OCI-LY1 (cell line): ENCODE results near the gene GPR183.

Source experiments
- H2AFZ ChIP-seq: fragments of 200-600 bp; sonication (generic), shearing (Covaris generic); 2 replicates; pipeline ENCODE4 v1.6.0; 2014; ENCODE audit warnings: antibody characterized with exemption, mild to moderate bottlenecking, low read length
- H3F3A ChIP-seq: fragments of 200-600 bp; sonication (generic), shearing (Covaris generic); 2 replicates; pipeline ENCODE4 v1.6.0; 2014; ENCODE audit warnings: mild to moderate bottlenecking, antibody characterized with exemption, low read length, moderate library complexity; ENCODE audit not compliant: insufficient read depth
- H3K27ac ChIP-seq: fragments of 200-600 bp; sonication (generic); 2 replicates; pipeline ENCODE4 v1.5.1; 2014; ENCODE audit warnings: low read length, mixed run types, mild to moderate bottlenecking, low read depth; ENCODE audit not compliant: poor library complexity, severe bottlenecking
- H3K27me3 ChIP-seq: fragments of 200-600 bp; sonication (generic); 2 replicates; pipeline ENCODE4 v1.6.0; 2014; ENCODE audit warnings: antibody characterized with exemption, mild to moderate bottlenecking, low read length, moderate library complexity; ENCODE audit not compliant: insufficient read depth
- H3K36me3 ChIP-seq: fragments of 200-600 bp; sonication (generic); 2 replicates; pipeline ENCODE4 v1.6.1; 2014; ENCODE audit warnings: mild to moderate bottlenecking, antibody characterized with exemption, low read length, moderate library complexity, mixed read lengths; ENCODE audit not compliant: insufficient read depth
- H3K4me1 ChIP-seq: fragments of 200-600 bp; sonication (generic); 2 replicates; pipeline ENCODE4 v1.5.1; 2014; ENCODE audit warnings: mild to moderate bottlenecking, low read length, moderate library complexity; ENCODE audit not compliant: insufficient read depth, severe bottlenecking
- H3K4me2 ChIP-seq: fragments of 200-600 bp; sonication (generic), shearing (Covaris generic); 2 replicates; pipeline ENCODE4 v1.6.1; 2014; ENCODE audit warnings: low read length
- H3K4me3 ChIP-seq: fragments of 200-600 bp; sonication (generic); 2 replicates; pipeline ENCODE4 v1.5.1; 2014; ENCODE audit warnings: low read length, low read depth, mild to moderate bottlenecking, mixed read lengths; ENCODE audit not compliant: poor library complexity, severe bottlenecking
- H3K79me2 ChIP-seq: fragments of 200-600 bp; shearing (Covaris generic); 2 replicates; pipeline ENCODE4 v1.6.1; 2016; ENCODE audit warnings: mixed run types, low read length, mixed read lengths; ENCODE audit not compliant: insufficient read depth
- H3K9ac ChIP-seq: fragments of 200-600 bp; sonication (generic), shearing (Covaris generic); 2 replicates; pipeline ENCODE4 v1.6.1; 2014; ENCODE audit warnings: mild to moderate bottlenecking, low read length, mixed read lengths
- H3K9me2 ChIP-seq: fragments of 200-600 bp; sonication (generic), shearing (Covaris generic); 2 replicates; pipeline ENCODE4 v1.6.1; 2014; ENCODE audit warnings: low read depth, mild to moderate bottlenecking, low read length, mixed read lengths
- H3K9me3 ChIP-seq: fragments of 200-600 bp; shearing (Covaris generic); 2 replicates; pipeline ENCODE4 v1.6.1; 2014; ENCODE audit warnings: low read length, mixed read lengths
- H4K20me1 ChIP-seq: fragments of 200-600 bp; sonication (generic), shearing (Covaris generic); 2 replicates; pipeline ENCODE4 v1.6.0; 2016; ENCODE audit warnings: mild to moderate bottlenecking, low read length; ENCODE audit not compliant: insufficient read depth
- CTCF ChIP-seq: fragments of 200-600 bp; sonication (generic), shearing (Covaris generic); IDR thresholded peaks from 2 replicates; pipeline ENCODE4 v1.5.1; 2017; ENCODE audit warnings: mild to moderate bottlenecking, antibody characterized with exemption, low read length, moderate library complexity, mixed read lengths
- EZH2 ChIP-seq: fragments of 200-600 bp; sonication (generic), shearing (Covaris generic); IDR thresholded peaks from 2 replicates; pipeline ENCODE4 v1.8.0; 2017; ENCODE audit warnings: borderline replicate concordance, mixed run types, mild to moderate bottlenecking, antibody characterized with exemption, low read length, moderate library complexity, mixed read lengths

Gene GPR183

DNA sequence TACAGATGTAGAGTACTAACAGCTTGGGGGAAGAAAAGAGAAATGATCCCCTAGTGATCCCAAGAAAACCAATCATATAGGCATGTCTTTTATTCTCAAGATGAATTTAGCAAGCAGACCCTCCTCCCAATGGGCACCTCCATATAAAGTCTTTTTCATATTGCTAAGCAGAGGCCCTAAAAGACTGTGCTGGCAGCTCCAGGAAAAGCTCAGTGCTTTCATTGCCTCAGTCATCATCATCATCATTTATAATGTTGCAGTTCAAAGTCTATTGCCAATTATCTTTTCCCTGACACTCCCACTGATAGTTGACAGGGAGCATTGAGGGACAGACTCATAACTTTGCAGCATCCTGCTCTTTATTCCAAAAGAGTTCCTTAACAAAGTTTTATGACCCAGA is 13.0 kb downstream of the GPR183 start:
- peaks cover 66% of the 10 kb centered on the region for H3K36me3 ChIP-seq
- peaks cover 40% of the 10 kb centered on the region for H3K4me1 ChIP-seq
- no peaks in the 10 kb centered on the region for H3K27me3 ChIP-seq
- peaks cover 47% of the 10 kb centered on the region for H3K79me2 ChIP-seq
- TF ChIP-seq CTCF: no peak
- TF ChIP-seq EZH2: no peak
- no peak overlapping the region for H3K4me3 ChIP-seq
- H3K9ac ChIP-seq: no peak overlapping the region
- H3K4me2 ChIP-seq: no peak overlapping the region
- H3F3A ChIP-seq: peaks cover 45% of the 10 kb centered on the region
- peak overlapping the region; percentile 21 for H3K27ac ChIP-seq
- no peaks in the 10 kb centered on the region; the same call in 1 of the 2 replicates for H3K9me3 ChIP-seq
- peaks cover 16% of the 10 kb centered on the region; the same call in 1 of the 2 replicates for H4K20me1 ChIP-seq
- H2AFZ ChIP-seq: no peak overlapping the region
- no peaks in the 10 kb centered on the region for H3K9me2 ChIP-seq

- Histone ChIP-seq H3K4me3 (no peak overlapping the region), H3K9me3 (no peaks in the 10 kb centered on the region; the same call in 1 of the 2 replicates), H3K36me3 (peaks cover 58% of the 10 kb centered on the region), H4K20me1 (peaks cover 9% of the 10 kb centered on the region; the same call in 1 of the 2 replicates), H3K9ac (no peak overlapping the region), H3K27me3 (no peaks in the 10 kb centered on the region), H3K79me2 (peaks cover 36% of the 10 kb centered on the region), H3K4me1 (peaks cover 32% of the 10 kb centered on the region), H3F3A (peaks cover 42% of the 10 kb centered on the region), H3K27ac (peak overlapping the region; percentile 21), H2AFZ (no peak overlapping the region), H3K9me2 (no peaks in the 10 kb centered on the region), H3K4me2 (no peak overlapping the region)
- TF ChIP-seq CTCF: no peak
- TF ChIP-seq EZH2: no peak
Observed at GRCh38 chr13:99293178-99293577, 14.0 kb downstream of the GPR183 start.

GRCh38 chr13:99290894-99291293 is 16.3 kb downstream of the GPR183 start:
- H3K79me2 ChIP-seq: peaks cover 14% of the 10 kb centered on the region
- H3K4me1 ChIP-seq: peaks cover 18% of the 10 kb centered on the region
- no peak overlapping the region for H3K9ac ChIP-seq
- H4K20me1 ChIP-seq: peaks cover 5% of the 10 kb centered on the region; the same call in 1 of the 2 replicates
- no peaks in the 10 kb centered on the region for H3K27me3 ChIP-seq
- TF ChIP-seq EZH2 (no peak), CTCF (no peak)
- peak overlapping the region; percentile 13 for H3K27ac ChIP-seq
- peaks cover 35% of the 10 kb centered on the region for H3K36me3 ChIP-seq
- peaks cover 27% of the 10 kb centered on the region for H3F3A ChIP-seq
- no peaks in the 10 kb centered on the region for H3K9me2 ChIP-seq
- H3K4me2 ChIP-seq: no peak overlapping the region
- H3K9me3 ChIP-seq: no peaks in the 10 kb centered on the region; the same call in 1 of the 2 replicates
- no peak overlapping the region for H2AFZ ChIP-seq
- no peak overlapping the region for H3K4me3 ChIP-seq
